Left forelimb (tissue), 1 donor: ENCODE data around the gene AATF.

Experiments used
- DNase-seq: peaks from one replicate; pipeline ENCODE4 v3.0.0-alpha.2; 2018; ENCODE audit warnings: low spot score

AATF gene

GRCh38 chr17:36941265-36942010 lies 7.3 kb upstream of the AATF start:
- no peak for DNase-seq

DNA sequence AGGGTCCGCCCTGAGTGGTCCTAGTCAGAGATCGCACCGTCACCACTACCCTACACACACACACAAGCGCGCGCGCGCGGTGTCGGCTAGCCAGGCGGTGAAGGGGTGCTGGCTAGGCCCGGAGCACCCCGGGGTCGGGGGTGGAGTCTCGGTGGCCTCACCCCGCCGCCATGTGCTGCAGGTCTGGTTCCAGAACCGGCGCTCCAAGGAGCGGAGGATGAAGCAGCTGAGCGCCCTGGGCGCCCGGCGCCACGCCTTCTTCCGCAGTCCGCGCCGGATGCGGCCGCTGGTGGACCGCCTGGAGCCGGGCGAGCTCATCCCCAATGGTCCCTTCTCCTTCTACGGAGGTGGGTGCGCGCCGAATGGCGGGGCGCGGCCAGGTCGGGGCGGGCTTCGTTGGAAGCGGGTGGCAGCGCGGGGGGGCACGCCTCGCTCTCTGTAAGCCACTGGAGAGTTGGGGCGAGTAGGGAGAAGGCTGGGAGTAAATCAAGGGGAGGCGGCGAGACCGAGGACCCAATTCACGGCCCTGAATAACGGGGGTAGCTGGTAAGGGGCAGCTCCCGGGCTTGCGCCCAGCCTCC lies 6.6 kb upstream of the AATF start:
- no peak for DNase-seq

- DNase-seq: no peak
Measured at GRCh38 chr17:36942631-36943125, 6.1 kb upstream of the AATF start.

GRCh38 chr17:36943250-36944191 lies 5.2 kb upstream of the AATF start:
- no peak for DNase-seq

DNA sequence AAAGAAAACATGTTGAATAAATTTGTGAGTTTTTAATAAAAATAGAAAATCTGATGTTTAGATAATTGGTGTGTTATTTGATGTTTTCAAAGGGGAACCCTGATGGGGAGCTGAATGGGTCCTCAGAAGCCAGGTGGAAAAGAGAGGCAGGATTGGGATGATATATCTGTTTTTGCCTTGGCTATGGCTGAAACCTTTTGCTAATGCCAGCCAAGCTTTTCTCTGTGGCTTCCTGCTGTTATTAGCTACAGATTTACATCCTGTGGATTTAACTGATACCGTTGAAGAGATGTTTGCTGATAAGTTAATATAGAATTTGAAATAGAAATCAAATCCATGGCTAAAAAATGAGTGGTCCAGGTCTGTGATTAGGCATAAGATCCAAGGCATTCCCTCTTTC lies 4.2 kb upstream of the AATF start:
- DNase-seq: no peak

DNA sequence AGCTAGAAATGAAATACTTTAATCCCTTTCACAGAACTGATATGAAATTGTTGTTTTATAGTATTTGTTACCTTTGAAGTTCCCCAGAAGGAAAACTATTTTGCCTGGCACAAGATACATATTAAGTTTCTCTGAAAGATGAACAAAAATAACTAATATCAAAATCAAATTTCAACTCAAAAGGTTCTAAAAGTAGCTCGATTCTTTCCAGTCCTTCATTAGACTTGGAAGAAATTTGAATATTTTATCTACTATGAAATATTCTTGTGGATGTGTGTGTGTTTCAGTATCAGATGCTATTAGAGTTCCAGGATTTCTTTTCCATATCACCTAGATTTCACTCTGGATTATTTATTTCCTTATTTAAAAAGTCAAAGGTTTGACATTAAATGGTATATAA lies 3.6 kb upstream of the AATF start:
- no peak for DNase-seq

GRCh38 chr17:36945959-36946725 lies 2.6 kb upstream of the AATF start:
- no peak for DNase-seq

- DNase-seq: no peak
Measured at GRCh38 chr17:36946726-36947091, 2.0 kb upstream of the AATF start.

DNA sequence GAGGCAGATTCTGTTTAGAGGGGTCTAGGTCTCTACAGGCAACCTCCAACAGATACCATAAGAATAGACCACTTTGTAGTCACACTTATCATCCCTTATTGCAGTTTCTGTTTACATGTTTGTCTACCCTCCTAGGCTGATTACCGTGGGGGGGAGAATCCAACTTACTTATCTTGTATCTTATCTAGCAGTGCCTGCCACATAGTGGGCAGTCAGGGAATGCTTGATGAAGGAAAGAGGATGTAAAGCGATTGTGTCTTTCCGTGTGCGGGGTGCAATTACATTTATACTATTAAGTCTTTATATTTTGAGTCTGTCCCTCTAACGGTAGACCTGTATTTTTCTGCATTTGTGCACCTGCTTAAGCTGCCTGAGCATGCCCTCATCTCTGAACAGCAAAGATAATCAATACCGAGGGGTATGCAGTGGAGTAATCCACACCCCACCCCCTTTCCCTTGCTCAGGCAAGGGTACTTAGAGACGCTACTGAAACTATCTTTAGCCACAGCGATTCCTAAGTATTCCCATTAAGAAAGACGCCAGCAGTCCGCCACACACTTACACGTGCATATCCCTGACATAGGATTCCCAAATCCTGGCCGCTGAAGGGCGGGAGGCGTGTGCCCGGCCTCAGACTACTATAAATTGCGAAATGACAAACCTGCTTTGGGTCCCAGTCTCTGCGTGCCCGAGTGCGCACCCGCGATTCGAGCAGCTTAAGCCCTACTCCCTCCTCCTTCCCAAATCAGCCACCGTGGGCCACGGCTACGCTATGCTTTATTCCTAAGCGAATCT lies 635 bp upstream of the AATF start:
- DNase-seq: no peak

DNA sequence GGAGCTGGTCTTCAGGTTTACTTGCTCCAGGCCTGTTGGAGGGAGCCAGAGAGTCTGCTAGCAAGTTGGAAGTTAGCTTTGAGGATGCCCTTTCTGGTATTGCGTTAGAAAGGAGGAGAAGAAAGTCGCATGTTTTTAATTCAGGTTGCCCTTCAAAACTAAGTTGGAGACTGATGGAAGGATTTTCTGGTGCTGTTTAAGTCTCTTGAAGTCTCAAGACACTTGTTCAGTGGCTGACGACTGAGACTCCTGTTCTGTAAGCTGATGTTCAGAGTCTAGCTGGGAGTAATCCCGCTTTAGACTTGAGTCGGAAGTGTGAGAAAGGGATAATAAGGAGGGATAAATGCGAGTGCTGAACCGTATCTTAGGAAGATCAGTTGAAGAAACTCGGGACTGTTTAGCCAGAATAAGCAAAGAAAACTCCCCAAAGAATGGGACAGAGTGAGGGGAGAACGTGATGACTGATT lies 740 bp downstream of the AATF start:
- DNase-seq: no peak

GRCh38 chr17:36950027-36950426 lies 1.3 kb downstream of the AATF start:
- no peak for DNase-seq

GRCh38 chr17:36951084-36951789 lies 2.5 kb downstream of the AATF start:
- no peak for DNase-seq

DNA sequence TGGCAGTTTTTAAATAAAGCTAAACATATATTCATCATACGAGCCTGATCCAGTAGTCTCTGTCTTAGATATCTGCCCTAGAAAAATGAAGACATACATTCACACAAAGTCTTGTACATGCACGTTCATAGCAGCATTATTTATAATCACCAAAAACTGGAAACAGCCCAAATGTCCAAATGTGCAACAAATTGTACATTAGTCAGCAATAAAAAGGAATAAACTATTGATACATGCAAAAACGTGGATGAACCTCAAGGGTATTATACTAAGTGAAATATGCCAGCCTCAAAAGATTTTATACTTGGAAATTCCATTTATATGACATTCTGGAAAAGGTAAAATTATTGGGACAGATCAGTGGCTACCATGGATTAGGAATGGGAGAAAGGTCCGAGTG lies 22.8 kb downstream of the AATF start:
- DNase-seq: no peak

- no peak for DNase-seq
Measured at GRCh38 chr17:36972186-36972700, 23.5 kb downstream of the AATF start.

GRCh38 chr17:36972905-36973304 lies 24.2 kb downstream of the AATF start:
- no peak for DNase-seq

GRCh38 chr17:36975922-36976515 lies 27.3 kb downstream of the AATF start:
- no peak for DNase-seq

DNA sequence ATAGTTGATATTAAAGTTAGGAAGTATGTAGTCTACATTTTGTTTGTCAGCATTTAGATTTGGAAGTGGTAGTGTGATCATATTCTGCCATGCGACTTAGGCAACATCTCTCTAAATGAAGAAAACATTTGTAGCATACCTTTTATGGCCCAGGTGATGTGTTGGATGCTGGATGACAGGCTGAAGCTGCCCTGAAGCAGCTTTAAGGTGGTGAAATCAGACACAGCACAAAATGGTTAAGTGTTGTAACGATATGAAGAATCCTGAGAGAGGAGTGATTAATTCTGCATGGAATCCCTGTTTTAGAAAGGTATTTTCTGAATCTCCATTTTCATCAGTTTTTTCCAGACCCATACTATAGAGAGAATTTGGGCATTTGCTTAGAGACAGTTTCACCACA lies 28.3 kb downstream of the AATF start:
- no peak for DNase-seq

DNA sequence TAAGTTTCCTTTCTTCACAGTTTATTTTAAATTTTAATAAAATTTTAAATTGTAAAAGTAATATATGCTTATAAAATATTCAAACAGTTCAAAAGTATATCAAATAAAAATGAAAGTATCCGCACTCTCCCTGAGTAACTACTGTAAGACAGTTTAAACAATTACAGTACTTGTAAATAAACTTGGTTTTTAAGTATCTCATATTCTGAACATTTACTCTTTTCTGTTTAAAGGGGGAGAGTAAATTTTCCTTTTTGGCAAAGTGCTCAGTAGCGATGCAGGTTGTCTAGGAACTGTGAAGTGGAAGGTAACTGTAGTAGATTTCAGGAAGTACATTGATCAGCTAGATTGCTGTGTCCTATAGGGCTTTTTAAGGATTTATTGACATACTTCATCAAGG lies 28.8 kb downstream of the AATF start:
- no peak for DNase-seq

- no peak for DNase-seq
Measured at GRCh38 chr17:36978810-36979564, 30.2 kb downstream of the AATF start.
